ENCODE results near the gene ELANE. TPM values are rescaled to one million over a fixed set of nuclear protein-coding genes. Genes with fewer than 3 reads are reported as not detected.

ELANE gene
- total RNA-seq, 1 experiment from 2014 or later, result not detected

DNA sequence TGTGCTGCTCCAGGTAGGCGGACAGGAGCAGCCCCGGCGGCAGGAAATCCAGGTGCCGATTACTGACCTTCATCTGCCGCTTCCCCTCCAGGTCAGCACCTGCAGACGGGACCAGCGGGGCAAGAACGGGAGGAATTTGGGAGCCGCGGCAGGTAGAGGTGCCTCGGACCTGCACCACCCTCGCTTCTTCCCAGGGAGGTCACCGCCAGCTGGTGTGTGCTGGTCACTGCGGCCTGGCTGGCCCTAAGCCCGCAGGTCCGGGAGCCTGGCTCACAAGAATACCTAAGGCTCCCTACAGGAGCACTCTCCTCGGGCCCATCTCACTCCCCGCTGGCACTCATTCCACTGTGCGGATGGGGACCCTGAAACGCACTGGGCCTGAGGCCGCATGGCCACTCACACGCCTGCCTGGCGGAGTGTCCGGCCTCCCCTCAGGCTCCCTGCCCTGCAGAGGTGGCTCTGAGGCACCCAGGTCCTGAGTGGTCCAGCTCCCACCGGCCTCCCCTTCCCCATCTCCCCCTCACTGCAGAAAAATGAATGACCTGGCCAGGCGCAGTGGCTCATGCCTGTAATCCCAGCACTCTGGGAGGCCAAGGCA is 45.4 kb downstream of the ELANE start:
- DNase-seq, result no peak
- Histone ChIP-seq H3K9me2 (replicated peaks; ENCODE audit: insufficient read depth, low read length) (no peaks in the 10 kb centered on the region), H3K27me3 (ENCODE audit: low read length) (no peaks in the 10 kb centered on the region), H3K4me1 (ENCODE audit: low read length) (peaks cover 24% of the 10 kb centered on the region), H3K9me3 (ENCODE audit: low read length) (no peaks in the 10 kb centered on the region), H3K36me3 (ENCODE audit: insufficient read depth, low read length) (no peaks in the 10 kb centered on the region), H4K20me1 (ENCODE audit: insufficient read depth, low read depth, low read length) (peaks cover 17% of the 10 kb centered on the region; the same call in 1 of the 2 replicates), H2AFZ (ENCODE audit: low read length) (no peak overlapping the region), H3K4me2 (ENCODE audit: low read depth, low read length, poor library complexity, severe bottlenecking) (no peak overlapping the region), H3K4me3 (ENCODE audit: low read length) (no peak overlapping the region), H3K9ac (ENCODE audit: low read length) (no peak overlapping the region), H3K27ac (ENCODE audit: low read length) (no peak overlapping the region), H3K79me2 (ENCODE audit: low read length) (peaks cover under 1% of the 10 kb centered on the region; the same call in 1 of the 2 replicates)

DNA sequence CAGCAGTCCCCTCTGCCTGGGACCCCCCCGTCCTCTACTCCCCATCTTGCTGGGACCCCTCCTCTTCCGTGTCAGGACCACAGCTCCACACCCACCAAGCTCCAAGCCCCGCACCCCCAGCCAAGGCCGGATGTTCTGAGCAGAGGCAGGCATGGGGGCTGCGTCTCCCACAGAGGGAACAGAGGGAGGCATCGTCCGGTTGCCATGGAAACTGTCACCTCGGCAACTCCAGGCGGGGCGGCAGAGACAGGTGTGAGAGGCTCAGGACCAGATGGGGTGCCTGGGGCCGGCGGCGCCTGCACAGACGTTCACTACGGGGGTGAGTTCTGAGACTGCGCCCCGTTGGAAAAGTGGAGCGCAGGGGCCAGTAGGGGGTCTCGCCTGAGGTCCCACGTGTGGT is 46.6 kb downstream of the ELANE start:
- H3K4me2 ChIP-seq (ENCODE audit: low read depth, low read length, poor library complexity, severe bottlenecking), result peak overlapping the region; percentile 20
- no peaks in the 10 kb centered on the region for H3K9me3 ChIP-seq (ENCODE audit: low read length)
- H3K27me3 ChIP-seq (ENCODE audit: low read length), result no peaks in the 10 kb centered on the region
- H3K79me2 ChIP-seq (ENCODE audit: low read length), result no peaks in the 10 kb centered on the region
- H3K9me2 ChIP-seq (replicated peaks; ENCODE audit: insufficient read depth, low read length), result no peaks in the 10 kb centered on the region
- no peak overlapping the region for H3K9ac ChIP-seq (ENCODE audit: low read length)
- DNase-seq, result peak; percentile 92
- H3K4me3 ChIP-seq (ENCODE audit: low read length), result no peak overlapping the region
- no peak overlapping the region for H3K27ac ChIP-seq (ENCODE audit: low read length)
- H2AFZ ChIP-seq (ENCODE audit: low read length), result no peak overlapping the region
- H3K4me1 ChIP-seq (ENCODE audit: low read length), result peaks cover 19% of the 10 kb centered on the region
- no peaks in the 10 kb centered on the region for H3K36me3 ChIP-seq (ENCODE audit: insufficient read depth, low read length)
- H4K20me1 ChIP-seq (ENCODE audit: insufficient read depth, low read depth, low read length), result peaks cover 17% of the 10 kb centered on the region; the same call in 1 of the 2 replicates

DNA sequence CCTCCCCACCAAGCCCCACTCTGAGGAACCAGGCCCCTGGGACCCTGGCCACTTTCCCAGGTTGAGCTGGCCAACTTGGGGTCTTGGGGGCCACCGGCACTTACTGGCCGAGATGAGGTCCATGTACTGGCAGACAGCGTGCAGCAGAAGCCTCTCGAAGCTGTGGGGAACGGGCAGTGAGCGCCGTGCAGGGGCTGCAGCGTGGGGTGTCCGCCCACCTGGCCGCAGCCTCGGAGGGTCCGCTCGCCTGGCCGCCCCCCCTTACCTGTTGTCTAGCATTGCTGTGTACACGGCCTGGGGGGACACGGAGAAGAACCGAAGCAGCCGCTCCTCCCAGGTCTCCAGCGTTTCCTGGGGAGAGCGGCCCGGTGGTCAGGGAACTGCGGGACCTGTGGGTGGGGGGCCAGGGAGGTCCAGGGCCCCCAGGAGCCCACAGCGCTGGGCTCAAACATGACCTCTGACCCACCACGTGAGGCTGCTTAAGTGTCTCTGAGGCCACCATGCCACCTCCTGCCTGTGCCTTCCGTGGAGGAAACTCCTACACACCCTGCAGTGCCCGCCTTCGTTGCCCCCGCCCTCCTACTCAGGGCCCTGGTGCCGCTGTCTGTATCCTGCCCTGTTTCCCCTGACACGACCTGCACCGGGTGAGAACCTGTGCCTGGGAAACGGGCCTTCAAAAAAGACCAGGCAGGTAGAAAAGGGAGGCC is 47.4 kb downstream of the ELANE start:
- DNase-seq, result no peak
- peaks cover 17% of the 10 kb centered on the region; the same call in 1 of the 2 replicates for H4K20me1 ChIP-seq (ENCODE audit: insufficient read depth, low read depth, low read length)
- no peaks in the 10 kb centered on the region for H3K27me3 ChIP-seq (ENCODE audit: low read length)
- no peak overlapping the region for H3K9ac ChIP-seq (ENCODE audit: low read length)
- no peak overlapping the region for H2AFZ ChIP-seq (ENCODE audit: low read length)
- no peaks in the 10 kb centered on the region for H3K79me2 ChIP-seq (ENCODE audit: low read length)
- H3K4me2 ChIP-seq (ENCODE audit: low read depth, low read length, poor library complexity, severe bottlenecking), result peak overlapping the region; percentile 20
- H3K9me2 ChIP-seq (replicated peaks; ENCODE audit: insufficient read depth, low read length), result no peaks in the 10 kb centered on the region
- peaks cover 17% of the 10 kb centered on the region for H3K4me1 ChIP-seq (ENCODE audit: low read length)
- H3K4me3 ChIP-seq (ENCODE audit: low read length), result no peak overlapping the region
- H3K9me3 ChIP-seq (ENCODE audit: low read length), result no peaks in the 10 kb centered on the region
- H3K36me3 ChIP-seq (ENCODE audit: insufficient read depth, low read length), result no peaks in the 10 kb centered on the region
- H3K27ac ChIP-seq (ENCODE audit: low read length), result no peak overlapping the region

DNA sequence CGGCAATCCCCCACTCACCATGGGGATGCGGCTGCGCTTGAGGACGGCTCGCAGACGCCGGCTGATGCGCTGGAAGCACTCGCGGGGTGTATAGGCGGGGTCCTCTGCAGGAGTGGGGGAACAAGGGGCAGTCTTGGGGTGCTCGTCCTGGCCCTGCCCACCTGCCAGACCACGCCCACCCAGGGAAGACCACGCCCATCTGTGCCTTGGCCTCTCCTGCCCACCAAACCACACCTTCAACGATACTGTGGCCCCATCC is 47.9 kb downstream of the ELANE start:
- Histone ChIP-seq H3K4me2 (ENCODE audit: low read depth, low read length, poor library complexity, severe bottlenecking) (no peak overlapping the region), H3K9me2 (replicated peaks; ENCODE audit: insufficient read depth, low read length) (no peaks in the 10 kb centered on the region), H3K36me3 (ENCODE audit: insufficient read depth, low read length) (no peaks in the 10 kb centered on the region), H3K9ac (ENCODE audit: low read length) (no peak overlapping the region), H3K4me1 (ENCODE audit: low read length) (peaks cover 17% of the 10 kb centered on the region), H3K9me3 (ENCODE audit: low read length) (no peaks in the 10 kb centered on the region), H4K20me1 (ENCODE audit: insufficient read depth, low read depth, low read length) (peaks cover 17% of the 10 kb centered on the region; the same call in 1 of the 2 replicates), H3K4me3 (ENCODE audit: low read length) (no peak overlapping the region), H3K79me2 (ENCODE audit: low read length) (no peaks in the 10 kb centered on the region), H3K27me3 (ENCODE audit: low read length) (no peaks in the 10 kb centered on the region), H2AFZ (ENCODE audit: low read length) (no peak overlapping the region), H3K27ac (ENCODE audit: low read length) (no peak overlapping the region)
- DNase-seq, result no peak

DNA sequence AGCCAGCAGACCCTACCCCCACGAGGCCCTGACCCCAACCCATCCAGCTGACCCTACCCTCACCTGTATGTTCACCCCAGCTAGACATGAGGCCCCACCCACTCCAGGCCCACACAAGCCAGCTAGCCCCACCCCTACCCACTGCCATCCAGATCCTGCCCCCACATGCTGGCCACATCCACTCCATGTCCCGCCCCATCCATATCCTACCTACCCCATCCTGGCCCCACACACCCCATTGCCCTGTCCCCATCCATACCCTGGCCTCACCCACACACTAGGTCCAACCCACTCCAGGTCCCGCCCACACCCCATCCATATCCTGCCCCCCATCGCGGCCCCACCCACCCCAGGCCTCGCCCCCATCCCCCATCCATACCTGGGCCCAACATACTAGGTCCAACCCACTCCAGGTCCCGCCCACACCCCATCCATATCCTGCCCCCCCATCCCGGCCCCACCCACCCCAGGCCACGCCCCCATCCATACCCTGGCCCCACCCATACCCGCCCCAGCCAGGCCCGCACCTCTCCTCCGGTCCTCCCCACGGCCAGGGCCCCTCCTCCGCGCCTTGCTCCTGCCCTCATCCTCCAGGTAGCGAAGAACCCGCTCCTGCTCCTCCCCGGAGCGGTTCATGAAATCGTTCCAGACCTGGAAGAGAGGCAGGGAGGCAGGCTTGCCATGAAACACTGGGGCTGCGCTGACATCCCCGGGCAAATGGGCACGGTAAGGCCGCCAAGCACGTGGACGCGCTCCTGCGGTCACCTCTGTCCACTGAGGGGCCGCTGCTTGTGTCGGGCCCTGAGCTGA is 48.4 kb downstream of the ELANE start:
- no peaks in the 10 kb centered on the region for H3K36me3 ChIP-seq (ENCODE audit: insufficient read depth, low read length)
- no peaks in the 10 kb centered on the region for H3K9me2 ChIP-seq (replicated peaks; ENCODE audit: insufficient read depth, low read length)
- H3K9ac ChIP-seq (ENCODE audit: low read length), result no peak overlapping the region
- H3K4me3 ChIP-seq (ENCODE audit: low read length), result no peak overlapping the region
- peak; percentile 82 for DNase-seq
- no peak overlapping the region for H2AFZ ChIP-seq (ENCODE audit: low read length)
- no peak overlapping the region for H3K27ac ChIP-seq (ENCODE audit: low read length)
- H3K79me2 ChIP-seq (ENCODE audit: low read length), result no peaks in the 10 kb centered on the region
- H3K4me1 ChIP-seq (ENCODE audit: low read length), result peaks cover 17% of the 10 kb centered on the region
- no peaks in the 10 kb centered on the region for H3K27me3 ChIP-seq (ENCODE audit: low read length)
- no peak overlapping the region for H3K4me2 ChIP-seq (ENCODE audit: low read depth, low read length, poor library complexity, severe bottlenecking)
- no peaks in the 10 kb centered on the region for H3K9me3 ChIP-seq (ENCODE audit: low read length)
- peaks cover 17% of the 10 kb centered on the region; the same call in 1 of the 2 replicates for H4K20me1 ChIP-seq (ENCODE audit: insufficient read depth, low read depth, low read length)

DNA sequence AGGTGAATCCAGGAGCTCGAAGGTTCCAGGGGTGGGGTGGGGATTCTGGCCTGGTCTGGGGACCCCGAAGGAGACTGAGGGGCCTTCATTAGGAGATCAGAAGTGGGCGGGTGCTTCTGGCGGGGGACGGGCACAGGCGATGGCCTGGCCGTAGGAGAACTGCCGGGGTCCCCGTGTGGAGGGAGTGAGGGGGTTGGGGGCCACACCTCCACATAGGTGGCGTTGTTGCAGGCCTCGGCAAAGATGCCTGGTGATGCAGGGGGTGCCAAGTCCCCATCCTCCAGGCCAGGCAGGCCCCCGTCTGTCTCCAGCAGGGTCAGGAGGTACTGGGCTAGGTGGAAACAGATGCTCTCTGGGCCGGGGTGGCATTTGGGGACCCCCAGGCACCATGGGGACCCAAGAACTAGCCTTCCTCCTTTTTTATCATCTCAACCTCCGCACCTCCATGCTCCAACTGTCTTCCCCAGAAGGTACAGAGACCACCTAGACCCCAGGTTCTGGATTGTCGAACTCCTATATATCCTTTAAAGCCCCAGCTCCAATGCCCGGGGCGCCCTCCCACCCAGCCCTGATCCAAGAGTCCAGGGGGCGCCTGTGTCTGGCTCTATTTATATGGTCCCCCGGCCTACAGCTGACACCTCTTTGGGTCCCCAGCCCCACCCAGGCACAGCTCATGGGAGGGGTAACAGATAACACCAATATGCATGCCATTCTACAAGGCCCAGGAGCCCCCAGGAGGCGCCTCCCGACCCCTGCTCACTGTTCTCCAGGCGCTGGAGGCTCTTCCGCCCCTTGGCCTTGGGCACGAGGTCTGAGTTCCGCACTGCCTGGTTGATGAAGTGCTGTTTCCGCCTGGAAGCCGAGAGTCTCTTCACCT is 49.4 kb downstream of the ELANE start:
- peaks cover 17% of the 10 kb centered on the region for H3K4me1 ChIP-seq (ENCODE audit: low read length)
- H3K4me2 ChIP-seq (ENCODE audit: low read depth, low read length, poor library complexity, severe bottlenecking), result no peak overlapping the region
- H2AFZ ChIP-seq (ENCODE audit: low read length), result no peak overlapping the region
- no peak overlapping the region for H3K27ac ChIP-seq (ENCODE audit: low read length)
- H3K27me3 ChIP-seq (ENCODE audit: low read length), result no peaks in the 10 kb centered on the region
- H3K9me2 ChIP-seq (replicated peaks; ENCODE audit: insufficient read depth, low read length), result no peaks in the 10 kb centered on the region
- H3K9me3 ChIP-seq (ENCODE audit: low read length), result no peaks in the 10 kb centered on the region
- H3K79me2 ChIP-seq (ENCODE audit: low read length), result 0 out of 2 replicates have a peak, but pooled peaks cover 2% of the 10 kb centered on the region
- H3K9ac ChIP-seq (ENCODE audit: low read length), result no peak overlapping the region
- DNase-seq, result no peak
- H3K4me3 ChIP-seq (ENCODE audit: low read length), result no peak overlapping the region
- H3K36me3 ChIP-seq (ENCODE audit: insufficient read depth, low read length), result no peaks in the 10 kb centered on the region
- peaks cover 17% of the 10 kb centered on the region; the same call in 1 of the 2 replicates for H4K20me1 ChIP-seq (ENCODE audit: insufficient read depth, low read depth, low read length)

DNA sequence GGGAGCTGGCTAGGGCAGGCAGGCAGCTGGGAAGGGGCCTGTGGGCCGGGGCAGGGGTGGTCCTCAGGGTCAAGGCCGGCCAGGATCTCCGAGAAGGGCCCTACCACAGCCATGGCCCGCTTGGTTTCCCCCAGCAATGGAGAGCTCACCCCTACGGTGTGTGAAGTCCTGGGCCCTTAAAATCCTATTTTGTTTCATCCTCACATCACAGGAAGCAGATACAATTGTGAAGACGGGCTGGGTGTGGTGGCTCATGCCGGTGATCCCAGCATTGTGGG is 49.9 kb downstream of the ELANE start:
- H3K79me2 ChIP-seq (ENCODE audit: low read length), result 0 out of 2 replicates have a peak, but pooled peaks cover 3% of the 10 kb centered on the region

More for the DNA sequence above, 49.9 kb downstream of the ELANE start:
- H3K9me3 ChIP-seq (ENCODE audit: low read length), result no peaks in the 10 kb centered on the region
- no peak overlapping the region for H3K4me2 ChIP-seq (ENCODE audit: low read depth, low read length, poor library complexity, severe bottlenecking)
- no peaks in the 10 kb centered on the region for H3K36me3 ChIP-seq (ENCODE audit: insufficient read depth, low read length)
- H3K4me1 ChIP-seq (ENCODE audit: low read length), result peaks cover 17% of the 10 kb centered on the region
- H3K27me3 ChIP-seq (ENCODE audit: low read length), result no peaks in the 10 kb centered on the region
- no peak overlapping the region for H3K9ac ChIP-seq (ENCODE audit: low read length)
- no peak overlapping the region for H3K27ac ChIP-seq (ENCODE audit: low read length)
- no peak overlapping the region for H2AFZ ChIP-seq (ENCODE audit: low read length)
- H3K4me3 ChIP-seq (ENCODE audit: low read length), result no peak overlapping the region
- H3K9me2 ChIP-seq (replicated peaks; ENCODE audit: insufficient read depth, low read length), result no peaks in the 10 kb centered on the region
- H4K20me1 ChIP-seq (ENCODE audit: insufficient read depth, low read depth, low read length), result peaks cover 17% of the 10 kb centered on the region; the same call in 1 of the 2 replicates
- no peak for DNase-seq

Data from Karpas-422 (cell line).